ENCODE data around the gene MYO1D. TPM values are rescaled to one million over a fixed set of nuclear protein-coding genes. Genes with fewer than 3 reads are reported as not detected.

The MYO1D gene
- total and polyA plus RNA-seq, 2 of the 13 experiments (the other 11 are each of a cell fraction or from before 2014, with no cell fraction given) = 13.2 to 17.3 TPM

DNA sequence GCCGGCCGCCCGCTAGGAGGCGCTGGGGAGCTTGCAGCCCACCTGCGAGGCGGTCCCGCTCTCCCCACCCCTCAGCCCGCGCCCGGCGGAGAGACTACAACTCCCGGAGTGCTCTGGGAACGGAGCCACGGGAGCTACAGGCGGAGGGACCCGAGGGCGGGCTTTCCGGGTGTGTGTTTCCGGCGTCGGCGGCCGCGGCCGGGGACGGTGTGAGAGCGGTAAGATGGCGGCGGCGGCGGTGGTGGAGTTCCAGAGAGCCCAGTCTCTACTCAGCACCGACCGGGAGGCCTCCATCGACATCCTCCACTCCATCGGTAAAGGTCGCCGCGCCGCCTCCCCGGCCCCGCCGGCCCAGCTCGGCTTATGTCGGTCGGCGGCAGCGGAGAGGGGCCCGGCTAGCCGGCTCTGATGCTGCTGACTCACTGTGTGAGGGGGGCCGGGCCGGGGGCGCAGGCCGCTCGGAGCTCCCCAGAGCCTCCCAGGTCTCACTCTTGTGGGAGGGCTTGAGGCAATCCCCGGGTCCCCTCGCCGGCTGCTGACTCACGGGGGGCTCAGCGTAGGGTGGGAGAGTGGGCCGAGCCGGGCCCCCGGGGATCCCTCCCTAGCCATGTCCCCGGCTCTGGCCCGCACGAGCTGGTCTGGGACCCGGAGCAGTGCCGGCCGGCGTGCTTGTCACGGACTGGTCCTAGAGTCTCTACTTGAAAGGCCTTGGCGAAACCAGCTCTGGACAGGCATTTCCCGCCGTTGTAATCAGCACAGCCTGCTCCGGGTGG lies 432.4 kb downstream of the MYO1D start, which contains the start of gene PSMD11 (continued):
- no peak for TF ChIP-seq EZH2 (conservative IDR thresholded peaks at IDR 0.05; ENCODE audit: low read depth, low read length)
- TF ChIP-seq ZIK1 (CRISPR knock-in tag; IDR thresholded peaks at IDR 0.05; ENCODE audit: borderline replicate concordance, low read depth) = no peak
- no peak for TF ChIP-seq ARNTL (CRISPR knock-in tag; IDR thresholded peaks at IDR 0.05)
- TF ChIP-seq KDM6A (CRISPR knock-in tag; IDR thresholded peaks at IDR 0.05; ENCODE audit: low read depth) = no peak
- no peak for TF ChIP-seq SMAD9 (CRISPR knock-in tag; IDR thresholded peaks at IDR 0.05)
- no peak for TF ChIP-seq SMYD3 (CRISPR knock-in tag; IDR thresholded peaks at IDR 0.05)
- TF ChIP-seq ZNF264 (CRISPR knock-in tag; IDR thresholded peaks at IDR 0.05) = no peak; the same call in 1 of the 2 replicates
- 0 out of 2 replicates have a peak, but pooled peaks have one; percentile 34 for TF ChIP-seq HNRNPUL1 (IDR thresholded peaks at IDR 0.05; ENCODE audit: low read depth, low read length)
- TF ChIP-seq POLR2A (IDR thresholded peaks at IDR 0.05; ENCODE audit: insufficient read depth in 1 of 2, low read depth in 2 of 2, low read length in 2 of 2) = peak; percentile 58 to 75
- peak; percentile 3; the same call in 1 of the 2 replicates for TF ChIP-seq ZNF121 (CRISPR knock-in tag; IDR thresholded peaks at IDR 0.05)
- TF ChIP-seq SIN3B (IDR thresholded peaks at IDR 0.05; ENCODE audit: low read length) = 0 out of 2 replicates have a peak, but pooled peaks have one; percentile 40
- no peak for TF ChIP-seq SMARCC2 (IDR thresholded peaks at IDR 0.05)
- TF ChIP-seq, protein P1, sequence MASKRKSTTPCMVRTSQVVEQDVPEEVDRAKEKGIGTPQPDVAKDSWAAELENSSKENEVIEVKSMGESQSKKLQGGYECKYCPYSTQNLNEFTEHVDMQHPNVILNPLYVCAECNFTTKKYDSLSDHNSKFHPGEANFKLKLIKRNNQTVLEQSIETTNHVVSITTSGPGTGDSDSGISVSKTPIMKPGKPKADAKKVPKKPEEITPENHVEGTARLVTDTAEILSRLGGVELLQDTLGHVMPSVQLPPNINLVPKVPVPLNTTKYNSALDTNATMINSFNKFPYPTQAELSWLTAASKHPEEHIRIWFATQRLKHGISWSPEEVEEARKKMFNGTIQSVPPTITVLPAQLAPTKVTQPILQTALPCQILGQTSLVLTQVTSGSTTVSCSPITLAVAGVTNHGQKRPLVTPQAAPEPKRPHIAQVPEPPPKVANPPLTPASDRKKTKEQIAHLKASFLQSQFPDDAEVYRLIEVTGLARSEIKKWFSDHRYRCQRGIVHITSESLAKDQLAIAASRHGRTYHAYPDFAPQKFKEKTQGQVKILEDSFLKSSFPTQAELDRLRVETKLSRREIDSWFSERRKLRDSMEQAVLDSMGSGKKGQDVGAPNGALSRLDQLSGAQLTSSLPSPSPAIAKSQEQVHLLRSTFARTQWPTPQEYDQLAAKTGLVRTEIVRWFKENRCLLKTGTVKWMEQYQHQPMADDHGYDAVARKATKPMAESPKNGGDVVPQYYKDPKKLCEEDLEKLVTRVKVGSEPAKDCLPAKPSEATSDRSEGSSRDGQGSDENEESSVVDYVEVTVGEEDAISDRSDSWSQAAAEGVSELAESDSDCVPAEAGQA (IDR thresholded peaks at IDR 0.05; ENCODE audit: low read depth) = peak; percentile 81
- TF ChIP-seq, protein P1 (CRISPR knock-in tag; IDR thresholded peaks at IDR 0.05; ENCODE audit: borderline replicate concordance) = no peak; the same call in 1 of the 2 replicates
- TF ChIP-seq, protein P2, sequence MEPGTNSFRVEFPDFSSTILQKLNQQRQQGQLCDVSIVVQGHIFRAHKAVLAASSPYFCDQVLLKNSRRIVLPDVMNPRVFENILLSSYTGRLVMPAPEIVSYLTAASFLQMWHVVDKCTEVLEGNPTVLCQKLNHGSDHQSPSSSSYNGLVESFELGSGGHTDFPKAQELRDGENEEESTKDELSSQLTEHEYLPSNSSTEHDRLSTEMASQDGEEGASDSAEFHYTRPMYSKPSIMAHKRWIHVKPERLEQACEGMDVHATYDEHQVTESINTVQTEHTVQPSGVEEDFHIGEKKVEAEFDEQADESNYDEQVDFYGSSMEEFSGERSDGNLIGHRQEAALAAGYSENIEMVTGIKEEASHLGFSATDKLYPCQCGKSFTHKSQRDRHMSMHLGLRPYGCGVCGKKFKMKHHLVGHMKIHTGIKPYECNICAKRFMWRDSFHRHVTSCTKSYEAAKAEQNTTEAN (CRISPR knock-in tag; conservative IDR thresholded peaks at IDR 0.05) = 0 out of 2 replicates have a peak, but pooled peaks have one; percentile 17
- TF ChIP-seq ZNF432 (CRISPR knock-in tag; IDR thresholded peaks at IDR 0.05; ENCODE audit: borderline replicate concordance) = no peak
- no peak for TF ChIP-seq ZNF660 (CRISPR knock-in tag; IDR thresholded peaks at IDR 0.05; ENCODE audit: borderline replicate concordance, low read depth)
- no peak for TF ChIP-seq ZNF644 (CRISPR knock-in tag; IDR thresholded peaks at IDR 0.05; ENCODE audit: low read depth)
- no peak for TF ChIP-seq TCF7 (IDR thresholded peaks at IDR 0.05; ENCODE audit: low read depth)
- no peak for TF ChIP-seq IRX3 (CRISPR knock-in tag; IDR thresholded peaks at IDR 0.05; ENCODE audit: borderline replicate concordance, low read depth)
- TF ChIP-seq LCORL (IDR thresholded peaks at IDR 0.05) = no peak
- no peak; the same call in 1 of the 2 replicates for TF ChIP-seq LCORL (CRISPR knock-in tag; IDR thresholded peaks at IDR 0.05)
- peak; percentile 77 for TF ChIP-seq TBX2 (CRISPR knock-in tag; IDR thresholded peaks at IDR 0.05; ENCODE audit: borderline replicate concordance)
- 0 out of 2 replicates have a peak, but pooled peaks have one; percentile 64 for TF ChIP-seq ZNF235 (CRISPR knock-in tag; IDR thresholded peaks at IDR 0.05; ENCODE audit: borderline replicate concordance)
- TF ChIP-seq ZNF713 (CRISPR knock-in tag; IDR thresholded peaks at IDR 0.05) = no peak
- TF ChIP-seq MED1 (CRISPR knock-in tag; IDR thresholded peaks at IDR 0.05) = peak; percentile 33

All from HepG2 (cell line).